ENCODE results near the gene PHLPP1.

DNA sequence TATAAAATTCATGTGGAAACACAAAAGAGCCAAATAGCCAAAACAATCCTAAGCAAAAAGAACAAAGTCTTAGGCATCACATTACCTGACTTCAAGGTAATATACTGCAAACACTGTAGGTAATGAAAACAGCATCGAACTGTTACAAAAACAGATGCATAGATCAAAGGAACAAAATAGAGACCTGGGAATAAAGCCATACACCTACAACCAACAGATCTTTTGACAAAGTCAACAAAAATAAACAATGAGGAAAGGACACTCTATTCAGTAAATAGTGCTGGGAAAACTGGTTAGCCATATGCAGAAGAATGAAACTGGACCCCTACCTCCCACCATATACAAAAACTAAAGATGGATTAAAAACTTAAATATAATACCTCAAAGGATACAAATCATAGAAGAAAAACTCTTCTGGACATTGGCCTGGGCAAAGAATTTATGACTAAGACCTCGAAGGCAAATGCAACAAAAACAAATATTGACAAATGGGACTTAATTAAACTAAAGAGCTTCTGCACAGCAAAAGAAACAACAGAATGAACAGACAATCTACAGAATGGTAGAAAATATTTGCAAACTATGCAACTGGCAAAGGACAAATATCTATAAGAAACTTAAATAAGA is 218.0 kb downstream of the PHLPP1 start:
- TF ChIP-seq RAD21 (IDR thresholded peaks at IDR 0.05; ENCODE audit: low read depth) = no peak
- TF ChIP-seq ZBTB7A (IDR thresholded peaks at IDR 0.05; ENCODE audit: low read depth) = no peak
- TF ChIP-seq EP300 (IDR thresholded peaks at IDR 0.05; ENCODE audit: borderline replicate concordance) = no peak
- TF ChIP-seq TAF1 (IDR thresholded peaks at IDR 0.05; ENCODE audit: low read depth) = no peak
- TF ChIP-seq TEAD4 (IDR thresholded peaks at IDR 0.05) = no peak
